Activated CD8-positive, alpha-beta memory T cell treated with anti-CD3 and anti-CD28 coated beads, Interleukin-2, amount 50 U/mL, for 48 hours (primary cell): Measurements from ENCODE around the gene ZNF615.
"Not testable (repeated sequence)": the region's sequence is repeated elsewhere in the genome, so short reads cannot be mapped to it uniquely, and the experiment has no call there.

Experiments
- DNase-seq: peaks from one replicate; pipeline ENCODE4 v3.0.0-alpha.2; 2020

ZNF615 gene

DNA sequence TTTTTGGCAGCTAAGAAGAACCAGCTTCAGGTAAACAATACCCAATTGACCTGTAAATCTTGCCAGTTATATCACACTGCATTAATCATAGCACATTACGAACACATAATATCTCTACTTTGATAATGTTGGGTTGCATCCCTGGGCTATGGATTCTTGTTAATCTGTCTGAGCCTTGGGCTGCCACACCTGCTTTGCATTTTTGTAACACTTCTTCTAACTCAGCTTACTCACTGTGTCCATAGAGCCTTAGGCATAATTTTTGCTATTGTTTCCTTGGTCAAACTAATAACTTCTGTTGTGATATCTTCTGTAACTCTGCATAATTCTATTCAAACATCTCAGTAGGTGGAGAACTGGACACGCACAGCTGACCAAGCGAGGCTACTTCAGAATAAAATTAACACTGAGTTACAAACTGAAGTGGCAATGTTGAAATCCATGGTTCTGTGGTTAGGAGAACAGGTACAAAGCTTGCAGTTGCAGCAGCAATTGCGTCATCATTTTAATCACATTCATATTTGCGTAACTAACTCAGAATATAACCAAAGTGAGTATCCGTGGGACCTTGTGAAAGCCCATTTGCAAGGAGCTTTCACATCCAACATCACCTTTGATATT is 27.8 kb downstream of the ZNF615 start:
- no peak for DNase-seq

- no peak for DNase-seq
Observed at GRCh38 chr19:51978882-51979281, 29.1 kb downstream of the ZNF615 start.

DNA sequence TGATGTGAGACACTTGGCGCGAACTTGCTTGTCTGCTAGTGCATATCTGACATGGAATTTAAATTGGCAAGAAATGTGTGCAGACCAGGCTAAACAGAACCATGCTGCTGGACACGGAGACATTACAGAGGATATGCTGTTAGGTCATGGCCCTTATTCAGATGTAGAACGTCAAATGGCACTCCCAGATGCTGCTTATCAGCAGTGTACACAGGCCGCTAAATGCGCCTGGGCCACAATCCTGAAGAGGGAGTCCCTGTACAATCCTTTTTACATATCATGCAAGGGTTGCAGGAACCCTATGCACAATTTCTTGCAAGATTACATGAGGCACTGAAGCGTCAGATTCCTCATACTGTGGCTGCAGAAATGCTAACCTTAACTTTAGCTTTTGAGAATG is 30.7 kb downstream of the ZNF615 start:
- DNase-seq: no peak

DNA sequence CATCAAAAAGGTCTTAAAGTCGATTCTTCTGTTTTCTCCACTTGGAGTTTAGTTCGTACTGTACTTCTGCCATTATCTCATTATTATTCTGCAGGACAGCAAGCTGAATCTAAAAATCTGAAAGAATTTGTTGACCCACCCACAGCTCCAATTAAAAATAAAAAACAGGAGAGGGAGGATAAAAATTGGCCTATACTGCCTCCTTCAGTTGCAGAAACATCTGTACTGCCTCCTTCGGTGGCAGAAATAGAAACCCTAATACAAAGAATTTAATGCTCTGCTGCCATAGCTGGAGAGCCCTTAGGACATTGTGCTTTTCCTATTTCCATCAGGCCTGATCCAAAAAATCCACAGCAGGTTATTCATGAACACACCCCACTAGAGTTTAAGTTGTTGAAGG is 31.2 kb downstream of the ZNF615 start:
- DNase-seq: no peak

DNA sequence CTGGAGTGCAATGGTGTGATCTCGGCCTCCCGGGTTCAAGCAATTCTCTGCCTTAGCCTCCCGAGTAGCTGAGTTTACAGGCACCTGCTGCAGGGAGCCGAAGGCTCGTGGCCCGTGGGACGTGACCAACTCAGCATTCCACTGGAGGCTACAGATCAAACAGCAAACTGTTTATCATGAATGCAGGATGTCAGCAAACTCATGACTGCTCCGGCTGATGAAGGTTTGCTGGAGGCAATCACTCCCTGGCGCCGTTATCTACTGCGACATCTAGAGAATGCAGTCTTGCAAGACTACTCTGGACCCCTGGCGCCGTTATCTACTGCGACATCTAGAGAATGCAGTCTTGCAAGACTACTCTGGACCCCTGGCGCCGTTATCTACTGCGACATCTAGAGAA is 32.2 kb downstream of the ZNF615 start:
- not testable (repeated sequence) for DNase-seq

- no peak for DNase-seq
Observed at GRCh38 chr19:51971624-51972023, 36.4 kb downstream of the ZNF615 start.

DNA sequence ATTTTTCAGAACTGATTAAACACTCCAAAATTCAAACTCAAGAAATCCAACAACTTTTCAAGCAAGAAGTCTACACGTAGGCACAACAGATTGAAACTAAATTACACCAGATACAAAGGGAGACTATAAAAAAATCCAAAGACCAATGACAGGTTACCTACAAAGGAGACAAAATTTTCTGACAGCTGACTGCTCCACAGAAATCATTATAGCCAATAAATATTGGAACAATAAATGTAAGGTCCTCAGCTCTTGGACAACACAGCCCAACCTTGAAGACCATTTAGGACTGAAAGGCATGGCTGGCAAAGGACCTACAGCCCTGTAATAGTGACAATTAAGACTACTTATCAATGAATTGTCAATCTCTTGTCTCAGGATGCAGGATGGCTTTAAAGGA is 37.3 kb downstream of the ZNF615 start:
- no peak for DNase-seq

DNA sequence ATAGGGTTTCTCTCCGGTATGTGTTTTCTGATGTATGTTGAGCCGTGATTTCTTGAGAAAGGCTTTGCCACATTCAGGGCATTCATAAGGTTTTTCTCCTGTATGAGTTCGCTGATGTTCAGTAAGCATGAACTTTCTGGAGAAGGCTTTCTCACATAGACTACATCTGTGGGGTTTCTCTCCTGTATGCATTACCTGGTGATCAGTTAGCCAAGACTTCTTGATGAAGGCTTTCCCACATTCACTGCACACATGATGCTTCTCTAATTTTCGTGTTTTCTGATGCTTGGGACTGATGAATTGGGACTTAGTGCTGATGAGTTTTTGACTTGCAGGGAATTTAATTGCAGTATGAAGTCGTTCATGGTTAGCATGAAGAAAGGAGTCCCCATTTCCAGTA is 42.4 kb downstream of the ZNF615 start:
- DNase-seq: no peak

- DNase-seq: not testable (repeated sequence)
Observed at GRCh38 chr19:51960621-51961233, 47.3 kb downstream of the ZNF615 start.

GRCh38 chr19:51959791-51960190 is 48.2 kb downstream of the ZNF615 start:
- no peak for DNase-seq

GRCh38 chr19:51957846-51958245 is 50.2 kb downstream of the ZNF615 start:
- not testable (repeated sequence) for DNase-seq

- DNase-seq: no peak
Observed at GRCh38 chr19:51948975-51949374, 59.0 kb downstream of the ZNF615 start.

DNA sequence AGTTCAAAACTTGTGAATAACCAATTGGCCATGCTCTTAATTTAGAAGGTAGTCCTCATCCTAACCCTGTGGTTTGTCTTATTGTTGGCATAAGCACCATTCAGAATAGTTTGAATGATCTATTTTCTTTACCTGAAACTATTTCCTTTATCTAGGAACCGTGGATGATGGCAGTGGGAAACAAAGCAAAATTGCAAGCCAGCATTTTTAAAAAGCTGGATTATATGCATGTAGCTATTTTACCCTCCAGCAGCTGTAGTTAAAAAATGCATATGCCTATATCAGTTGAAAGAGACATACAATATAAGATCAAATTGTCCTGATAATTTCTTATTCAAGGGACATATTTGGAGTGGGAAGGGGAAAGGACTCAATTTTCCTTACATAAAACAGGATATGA is 61.4 kb downstream of the ZNF615 start:
- DNase-seq: no peak

- no peak for DNase-seq
Observed at GRCh38 chr19:51944798-51945552, 63.0 kb downstream of the ZNF615 start.
